GM12892 (cell line): ENCODE measurements around the gene EIF5A2.

Source experiments
- POLR2A ChIP-seq: IDR thresholded peaks from 2 replicates; pipeline ENCODE4 v1.6.1; 2011; ENCODE audit warnings: low read depth, low read length, control low read depth
- POLR2AphosphoS5 ChIP-seq: IDR thresholded peaks from 2 replicates; pipeline ENCODE4 v1.6.1; 2011; ENCODE audit warnings: low read depth, low read length, control low read depth
- TAF1 ChIP-seq: IDR thresholded peaks from 2 replicates; pipeline ENCODE4 v1.6.1; 2011; ENCODE audit warnings: low read depth, mild to moderate bottlenecking, control low read depth, low read length, borderline replicate concordance

GRCh38 chr3:170869645-170870593 lies 38.5 kb downstream of the EIF5A2 start, which contains the start of gene RPL22L1:
- TF ChIP-seq POLR2AphosphoS5 (peak; percentile 99), POLR2A (peak; percentile 100), TAF1 (peak; percentile 97)
